ENCODE data around the gene IL36G. TPM values are rescaled to one million over a fixed set of nuclear protein-coding genes. Genes with fewer than 3 reads are reported as not detected.

IL36G gene
- total and polyA plus RNA-seq, 2 donors (not counting 1 experiment from before 2014, with no cell fraction given): not detected

GRCh38 chr2:112944971-112945370 is 32.8 kb upstream of the IL36G start:
- Histone ChIP-seq H4K20me1 (ENCODE audit: control insufficient read depth, extremely low read depth, insufficient read depth, low read length) (no peaks in the 10 kb centered on the region), H3K36me3 (ENCODE audit: control insufficient read depth, insufficient read depth, low read length) (no peaks in the 10 kb centered on the region), H3K79me2 (ENCODE audit: control insufficient read depth, insufficient read depth, low read length) (no peaks in the 10 kb centered on the region), H3K4me1 (ENCODE audit: control insufficient read depth, extremely low read depth, insufficient read depth, low read length) (no peaks in the 10 kb centered on the region), H3K9ac (ENCODE audit: insufficient read depth, low read length) (no peak overlapping the region), H3K9me3 (ENCODE audit: control insufficient read depth, insufficient read depth, low read depth, low read length) (no peaks in the 10 kb centered on the region), H3K27ac (ENCODE audit: insufficient read depth, low read length) (no peak overlapping the region), H3K4me2 (ENCODE audit: extremely low read depth, insufficient read depth, low read length) (no peak overlapping the region), H3K27me3 (ENCODE audit: control insufficient read depth, insufficient read depth, low read length) (no peaks in the 10 kb centered on the region), H2AFZ (ENCODE audit: low read length) (no peak overlapping the region), H3K4me3 (replicated peaks in 1 of 4; ENCODE audit: control extremely low read depth in 1 of 4, insufficient read depth in 1 of 4, low read depth in 3 of 4, low read length in 4 of 4) (no peak overlapping the region)
- no peak for TF ChIP-seq EZH2 (IDR thresholded peaks at IDR 0.05; ENCODE audit: low read length, missing control alignments)
- TF ChIP-seq, protein P1, sequence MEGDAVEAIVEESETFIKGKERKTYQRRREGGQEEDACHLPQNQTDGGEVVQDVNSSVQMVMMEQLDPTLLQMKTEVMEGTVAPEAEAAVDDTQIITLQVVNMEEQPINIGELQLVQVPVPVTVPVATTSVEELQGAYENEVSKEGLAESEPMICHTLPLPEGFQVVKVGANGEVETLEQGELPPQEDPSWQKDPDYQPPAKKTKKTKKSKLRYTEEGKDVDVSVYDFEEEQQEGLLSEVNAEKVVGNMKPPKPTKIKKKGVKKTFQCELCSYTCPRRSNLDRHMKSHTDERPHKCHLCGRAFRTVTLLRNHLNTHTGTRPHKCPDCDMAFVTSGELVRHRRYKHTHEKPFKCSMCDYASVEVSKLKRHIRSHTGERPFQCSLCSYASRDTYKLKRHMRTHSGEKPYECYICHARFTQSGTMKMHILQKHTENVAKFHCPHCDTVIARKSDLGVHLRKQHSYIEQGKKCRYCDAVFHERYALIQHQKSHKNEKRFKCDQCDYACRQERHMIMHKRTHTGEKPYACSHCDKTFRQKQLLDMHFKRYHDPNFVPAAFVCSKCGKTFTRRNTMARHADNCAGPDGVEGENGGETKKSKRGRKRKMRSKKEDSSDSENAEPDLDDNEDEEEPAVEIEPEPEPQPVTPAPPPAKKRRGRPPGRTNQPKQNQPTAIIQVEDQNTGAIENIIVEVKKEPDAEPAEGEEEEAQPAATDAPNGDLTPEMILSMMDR (conservative IDR thresholded peaks at IDR 0.05 in 1 of 2, IDR thresholded peaks at IDR 0.05 in 1 of 2; ENCODE audit: low read depth in 1 of 2, low read length in 2 of 2): no peak
- no peak for DNase-seq (ENCODE audit: low read depth in 2 of 2)

- H4K20me1 ChIP-seq (ENCODE audit: control insufficient read depth, extremely low read depth, insufficient read depth, low read length): no peaks in the 10 kb centered on the region
- no peaks in the 10 kb centered on the region for H3K4me1 ChIP-seq (ENCODE audit: control insufficient read depth, extremely low read depth, insufficient read depth, low read length)
- H3K4me2 ChIP-seq (ENCODE audit: extremely low read depth, insufficient read depth, low read length): no peak overlapping the region
- DNase-seq (ENCODE audit: low read depth in 2 of 2): no peak
- no peak overlapping the region for H3K27ac ChIP-seq (ENCODE audit: insufficient read depth, low read length)
- no peaks in the 10 kb centered on the region for H3K27me3 ChIP-seq (ENCODE audit: control insufficient read depth, insufficient read depth, low read length)
- H3K4me3 ChIP-seq (replicated peaks in 1 of 4; ENCODE audit: control extremely low read depth in 1 of 4, insufficient read depth in 1 of 4, low read depth in 3 of 4, low read length in 4 of 4): no peak overlapping the region
- no peaks in the 10 kb centered on the region for H3K9me3 ChIP-seq (ENCODE audit: control insufficient read depth, insufficient read depth, low read depth, low read length)
- no peaks in the 10 kb centered on the region for H3K36me3 ChIP-seq (ENCODE audit: control insufficient read depth, insufficient read depth, low read length)
- H2AFZ ChIP-seq (ENCODE audit: low read length): no peak overlapping the region
- no peak for TF ChIP-seq EZH2 (IDR thresholded peaks at IDR 0.05; ENCODE audit: low read length, missing control alignments)
- TF ChIP-seq, protein P1 (conservative IDR thresholded peaks at IDR 0.05 in 1 of 2, IDR thresholded peaks at IDR 0.05 in 1 of 2; ENCODE audit: low read depth in 1 of 2, low read length in 2 of 2): no peak
- H3K9ac ChIP-seq (ENCODE audit: insufficient read depth, low read length): no peak overlapping the region
- no peaks in the 10 kb centered on the region for H3K79me2 ChIP-seq (ENCODE audit: control insufficient read depth, insufficient read depth, low read length)
These were observed 31.7 kb upstream of the IL36G start for GRCh38 chr2:112946086-112946485.

GRCh38 chr2:112947374-112947773 is 30.4 kb upstream of the IL36G start:
- no peaks in the 10 kb centered on the region for H3K79me2 ChIP-seq (ENCODE audit: control insufficient read depth, insufficient read depth, low read length)
- no peaks in the 10 kb centered on the region for H3K36me3 ChIP-seq (ENCODE audit: control insufficient read depth, insufficient read depth, low read length)
- no peaks in the 10 kb centered on the region for H4K20me1 ChIP-seq (ENCODE audit: control insufficient read depth, extremely low read depth, insufficient read depth, low read length)
- H3K4me2 ChIP-seq (ENCODE audit: extremely low read depth, insufficient read depth, low read length): no peak overlapping the region
- no peaks in the 10 kb centered on the region for H3K4me1 ChIP-seq (ENCODE audit: control insufficient read depth, extremely low read depth, insufficient read depth, low read length)
- DNase-seq (ENCODE audit: low read depth in 2 of 2): no peak
- no peak overlapping the region for H3K4me3 ChIP-seq (replicated peaks in 1 of 4; ENCODE audit: control extremely low read depth in 1 of 4, insufficient read depth in 1 of 4, low read depth in 3 of 4, low read length in 4 of 4)
- no peak for TF ChIP-seq EZH2 (IDR thresholded peaks at IDR 0.05; ENCODE audit: low read length, missing control alignments)
- TF ChIP-seq, protein P1 (conservative IDR thresholded peaks at IDR 0.05 in 1 of 2, IDR thresholded peaks at IDR 0.05 in 1 of 2; ENCODE audit: low read depth in 1 of 2, low read length in 2 of 2): no peak
- H3K27ac ChIP-seq (ENCODE audit: insufficient read depth, low read length): no peak overlapping the region
- H3K9ac ChIP-seq (ENCODE audit: insufficient read depth, low read length): no peak overlapping the region
- no peaks in the 10 kb centered on the region for H3K27me3 ChIP-seq (ENCODE audit: control insufficient read depth, insufficient read depth, low read length)
- no peaks in the 10 kb centered on the region for H3K9me3 ChIP-seq (ENCODE audit: control insufficient read depth, insufficient read depth, low read depth, low read length)
- H2AFZ ChIP-seq (ENCODE audit: low read length): no peak overlapping the region
